Heart left ventricle (tissue), 16 donors: Measurements from ENCODE around the gene PTPRN2. TPM values are rescaled to one million over a fixed set of nuclear protein-coding genes. Genes with fewer than 3 reads are reported as not detected.

Experiments
- ATAC-seq, 4 donors: fragments of 200-7000 bp; cut with Tn5 transposase; one replicate each; pipeline ENCODE4 v1.9.1; 2020 to 2022; ENCODE audit warnings: moderate library complexity in 4 of 4, mild to moderate bottlenecking in 3 of 4, moderate number of reproducible peaks in 1 of 4
- DNase-seq, 5 donors: peaks; one replicate each; pipeline ENCODE4 v3.0.0-alpha.2; 2020
- H3K27ac ChIP-seq, 12 donors: fragments of 200-600 bp; sonication (generic) in 4 of 12; one replicate each; pipeline versions ENCODE4 v1.5.0 to v1.8.0; 2016 to 2022; ENCODE audit warnings: mild to moderate bottlenecking in 2 of 12
- H3K27me3 ChIP-seq, 9 donors: fragments of 200-600 bp; sonication (generic) in 2 of 9; one replicate each; pipeline versions ENCODE4 v1.5.1 to v1.8.0; 2016 to 2022; ENCODE audit warnings: mild to moderate bottlenecking in 3 of 9
- H3K36me3 ChIP-seq, 9 donors: fragments of 200-600 bp; sonication (generic) in 2 of 9; one replicate each; pipeline versions ENCODE4 v1.5.0 to v1.8.0; 2018 to 2022; ENCODE audit warnings: mild to moderate bottlenecking in 2 of 9
- H3K4me1 ChIP-seq, 12 donors: fragments of 200-600 bp; sonication (generic) in 4 of 12; one replicate each; pipeline versions ENCODE4 v1.5.0 to v1.8.0; 2016 to 2022; ENCODE audit warnings: mild to moderate bottlenecking in 3 of 12
- H3K4me3 ChIP-seq, 12 donors: fragments of 200-600 bp; sonication (generic) in 4 of 12; one replicate each; pipeline versions ENCODE4 v1.5.0 to v1.8.0; 2017 to 2022; ENCODE audit warnings: mild to moderate bottlenecking in 9 of 12, moderate library complexity in 4 of 12
- H3K9me3 ChIP-seq, 12 donors: fragments of 200-600 bp; sonication (generic) in 4 of 12; one replicate each; pipeline versions ENCODE4 v1.5.0 to v1.8.0; 2016 to 2022; ENCODE audit warnings: mild to moderate bottlenecking in 1 of 12
- POLR2A ChIP-seq, 2 donors: fragments of 450-650 bp; IDR thresholded peaks; one replicate each; pipeline ENCODE4 v1.6.1; 2017; ENCODE audit warnings: antibody characterized with exemption in 2 of 2, mild to moderate bottlenecking in 2 of 2, moderate library complexity in 2 of 2
- WGBS, 4 donors: extraction: QIAGEN DNeasy Blood & Tissue Kit in 2 of 4; methylation state at CpG; one replicate each; pipeline versions ENCODE4 v1.1.5 to v1.1.7; 2013 to 2018; 5-methylcytosine and 5-hydroxymethylcytosine counted together
- intact Hi-C, 10 donors: fragments of 100-400 bp; cut with DNase I; formaldehyde crosslinking; loops; one replicate each; pipeline versions ENCODE4 v1.11.1 to v1.14.2; 2022
- polyA plus RNA-seq, 2 donors: library from polyadenylated mRNA; stranded (reverse); fragments of 200-250 nt; gene quantifications; one replicate each; pipeline ENCODE4 v1.2.3, GENCODE V29; 2013
- total RNA-seq, 9 donors: library from RNA; depleted of rRNA in 2 of 9; stranded (reverse); fragments of >200 nt in 2 of 9; fragmentation: NEBNext Ultra II Directional in 3 of 9; extraction: Animal tissue kit (Norgen Biotek cat#: 25700) in 3 of 9; gene quantifications; one replicate each; pipeline versions ENCODE4 v1.1.0 to v1.2.4, GENCODE V29; 2016 to 2023
- TF ChIP-seq, protein P1 (sequence below), 12 donors: fragments of 200-600 bp; sonication (generic) in 4 of 12; IDR thresholded peaks; one replicate each; pipeline versions ENCODE4 v1.5.0 to v1.8.0; 2018 to 2022; ENCODE audit warnings: antibody characterized with exemption in 12 of 12, mild to moderate bottlenecking in 5 of 12
- donor health status: ischemic (EF 13 %, LVEDD 7.1; RV severe dilation, severe dysfunction).
- donor health status: healthy with polysubstance abuse.
- donor health status: DM: no; HTN: yes; CAD: no.
- donor health status: DM: no; HTN: no; CAD: no.
- donor health status: ischemic (EF 25% LVEDD 6.9; RV normal size, moderate dysfunction).
- donor health status: ischemic (EF 25% LVEDD 5.7; RV mildly dilated, moderate dysfunction).
- donor health status: healthy.
- donor health status: DM: yes; HTN: yes; CAD: no.
- donor health status: ischemic (EF 35%, LVEDD 5.7; RV mildly dilated, moderate dysfunction).
- donor health status: nonischemic (EF 11% LVEDD 7.7; RV severe dilation, severe dysfunction).
- donor health status: DM: yes; HTN: yes; CAD: no.
- donor health status: PGD.
- donor health status: ischemic (EF 29% LVEDD 5.4; RV normal size, mild dysfunction).
- donor health status: nonischemic (EF 23%, LVEDD 6.1; RV moderate dilation, normal function).

PTPRN2 gene
- total and polyA plus RNA-seq, 11 donors = 0.61 to 2.3 (median 1.3) TPM

GRCh38 chr7:157548691-157549303 is 1038.8 kb downstream of the PTPRN2 start:
- Histone ChIP-seq H3K4me1 (no peaks in the 10 kb centered on the region), H3K36me3 (peaks cover 0 to 28% (median 4%) of the 10 kb centered on the region in 9 donors), H3K27me3 (no peaks in the 10 kb centered on the region), H3K4me3 (no peak overlapping the region), H3K27ac (no peak overlapping the region), H3K9me3 (no peaks in the 10 kb centered on the region)
- DNase-seq = no peak
- intact Hi-C loops = no loop called here
- ATAC-seq = no peak
- TF ChIP-seq POLR2A (IDR thresholded peaks at IDR 0.05) = no peak
- TF ChIP-seq, protein P1, sequence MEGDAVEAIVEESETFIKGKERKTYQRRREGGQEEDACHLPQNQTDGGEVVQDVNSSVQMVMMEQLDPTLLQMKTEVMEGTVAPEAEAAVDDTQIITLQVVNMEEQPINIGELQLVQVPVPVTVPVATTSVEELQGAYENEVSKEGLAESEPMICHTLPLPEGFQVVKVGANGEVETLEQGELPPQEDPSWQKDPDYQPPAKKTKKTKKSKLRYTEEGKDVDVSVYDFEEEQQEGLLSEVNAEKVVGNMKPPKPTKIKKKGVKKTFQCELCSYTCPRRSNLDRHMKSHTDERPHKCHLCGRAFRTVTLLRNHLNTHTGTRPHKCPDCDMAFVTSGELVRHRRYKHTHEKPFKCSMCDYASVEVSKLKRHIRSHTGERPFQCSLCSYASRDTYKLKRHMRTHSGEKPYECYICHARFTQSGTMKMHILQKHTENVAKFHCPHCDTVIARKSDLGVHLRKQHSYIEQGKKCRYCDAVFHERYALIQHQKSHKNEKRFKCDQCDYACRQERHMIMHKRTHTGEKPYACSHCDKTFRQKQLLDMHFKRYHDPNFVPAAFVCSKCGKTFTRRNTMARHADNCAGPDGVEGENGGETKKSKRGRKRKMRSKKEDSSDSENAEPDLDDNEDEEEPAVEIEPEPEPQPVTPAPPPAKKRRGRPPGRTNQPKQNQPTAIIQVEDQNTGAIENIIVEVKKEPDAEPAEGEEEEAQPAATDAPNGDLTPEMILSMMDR (IDR thresholded peaks at IDR 0.05) = no peak
- WGBS, 4 donors = 88 to 95% (median 91%) methylated on average over 10 to 24 of the region's 24 CpGs

GRCh38 chr7:157547611-157548010 is 1040.0 kb downstream of the PTPRN2 start:
- intact Hi-C loops = no loop called here
- TF ChIP-seq POLR2A (IDR thresholded peaks at IDR 0.05) = no peak
- TF ChIP-seq, protein P1 (IDR thresholded peaks at IDR 0.05) = no peak
- 84 to 92% (median 89%) methylated on average over 17 to 23 of the region's 23 CpGs for WGBS, 4 donors
- Histone ChIP-seq H3K4me3 (no peak overlapping the region), H3K9me3 (no peaks in the 10 kb centered on the region), H3K27ac (no peak overlapping the region), H3K36me3 (peaks cover 0 to 28% (median 4%) of the 10 kb centered on the region in 9 donors), H3K27me3 (no peaks in the 10 kb centered on the region), H3K4me1 (no peaks in the 10 kb centered on the region)
- ATAC-seq = no peak
- DNase-seq = no peak

GRCh38 chr7:157547102-157547501 is 1040.5 kb downstream of the PTPRN2 start:
- TF ChIP-seq POLR2A (IDR thresholded peaks at IDR 0.05) = no peak
- TF ChIP-seq, protein P1 (IDR thresholded peaks at IDR 0.05) = no peak
- Histone ChIP-seq H3K27ac (no peak overlapping the region), H3K9me3 (no peaks in the 10 kb centered on the region), H3K36me3 (peaks cover 0 to 28% (median 4%) of the 10 kb centered on the region in 9 donors), H3K4me1 (no peaks in the 10 kb centered on the region), H3K27me3 (no peaks in the 10 kb centered on the region), H3K4me3 (no peak overlapping the region)
- DNase-seq (no peak), ATAC-seq (no peak)
- intact Hi-C loops = no loop called here
- 79 to 90% (median 80%) methylated on average over 7 of the region's 7 CpGs for WGBS, 4 donors

DNA sequence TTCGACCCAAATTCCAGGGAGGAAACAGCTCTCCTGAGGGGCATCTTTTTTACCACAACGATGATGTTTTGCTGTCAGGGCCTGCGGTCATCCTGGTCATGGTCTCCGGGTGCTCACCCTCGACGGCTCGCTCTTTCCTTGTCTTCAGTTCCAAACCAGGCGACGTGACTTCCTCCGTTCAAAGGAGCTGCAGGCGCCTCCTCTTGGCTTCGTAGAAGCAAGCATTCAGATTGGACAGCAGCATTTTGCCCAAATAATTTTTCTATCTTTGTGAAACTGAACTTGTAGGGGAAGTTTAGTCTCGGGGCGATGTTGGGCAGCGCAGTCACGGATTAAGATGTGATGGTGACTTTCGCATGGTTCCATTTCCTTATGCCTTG is 1042.0 kb downstream of the PTPRN2 start:
- DNase-seq (no peak), ATAC-seq (no peak)
- H3K4me3 ChIP-seq = no peak overlapping the region
- WGBS, 4 donors = 89 to 92% (median 91%) methylated on average over 17 of the region's 17 CpGs
- peaks cover 0 to 28% (median 4%) of the 10 kb centered on the region in 9 donors for H3K36me3 ChIP-seq
- H3K9me3 ChIP-seq = no peaks in the 10 kb centered on the region
- intact Hi-C loops = no loop called here
- no peaks in the 10 kb centered on the region for H3K4me1 ChIP-seq
- no peaks in the 10 kb centered on the region for H3K27me3 ChIP-seq
- no peak for TF ChIP-seq POLR2A (IDR thresholded peaks at IDR 0.05)
- TF ChIP-seq, protein P1 (IDR thresholded peaks at IDR 0.05) = no peak
- no peak overlapping the region for H3K27ac ChIP-seq
